H9 (cell line): ENCODE data around the gene CHCHD1. TPM values are rescaled to one million over a fixed set of nuclear protein-coding genes. Genes with fewer than 3 reads are reported as not detected.
A peak's percentile ranks its signal among the peaks of the same experiment; 100 is the strongest.

ENCODE experiments used
- DNase-seq: peaks from one replicate; pipeline ENCODE4 v3.0.0-alpha.2; 2017
- H2AFZ ChIP-seq: one replicate; pipeline ENCODE4 v1.6.1; 2013; ENCODE audit warnings: mild to moderate bottlenecking, low read length, control low read depth, moderate library complexity
- H2AK5ac ChIP-seq: 2 replicates; pipeline ENCODE4 v1.6.1; 2013; ENCODE audit warnings: low read length, control low read depth, mixed read lengths; ENCODE audit not compliant: insufficient read length
- H2BK120ac ChIP-seq: one replicate; pipeline ENCODE4 v1.6.1; 2013; ENCODE audit warnings: low read depth, mild to moderate bottlenecking, low read length, control low read depth, inconsistent platforms; ENCODE audit not compliant: poor library complexity, severe bottlenecking
- H2BK12ac ChIP-seq: 2 replicates; pipeline ENCODE4 v1.6.1; 2013; ENCODE audit warnings: low read length, control low read depth, mixed read lengths, low read depth; ENCODE audit not compliant: insufficient read length
- H2BK15ac ChIP-seq: 2 replicates; pipeline ENCODE4 v1.6.1; 2013; ENCODE audit warnings: low read depth, low read length, control low read depth
- H2BK20ac ChIP-seq: one replicate; pipeline ENCODE4 v1.6.1; 2013; ENCODE audit warnings: low read depth, mild to moderate bottlenecking, low read length, control low read depth, inconsistent platforms; ENCODE audit not compliant: poor library complexity, severe bottlenecking
- H2BK5ac ChIP-seq: 2 replicates; pipeline ENCODE4 v1.6.1; 2013; ENCODE audit warnings: low read length, control low read depth, mixed read lengths; ENCODE audit not compliant: insufficient read length
- H3K14ac ChIP-seq: 2 replicates; pipeline ENCODE4 v1.6.1; 2013; ENCODE audit warnings: low read length, control low read depth; ENCODE audit not compliant: insufficient read depth
- H3K18ac ChIP-seq: 2 replicates; pipeline ENCODE4 v1.6.1; 2013; ENCODE audit warnings: low read depth, mild to moderate bottlenecking, mixed read lengths, low read length, control low read depth; ENCODE audit not compliant: insufficient read length
- H3K23ac ChIP-seq: 2 replicates; pipeline ENCODE4 v1.6.1; 2013; ENCODE audit warnings: low read length, control low read depth, mixed read lengths, low read depth; ENCODE audit not compliant: insufficient read length
- H3K23me2 ChIP-seq: 2 replicates; pipeline ENCODE4 v1.6.1; 2013; ENCODE audit warnings: low read depth, mild to moderate bottlenecking, mixed read lengths, low read length, control low read depth; ENCODE audit not compliant: insufficient read length, poor library complexity, severe bottlenecking
- H3K27ac ChIP-seq: 2 replicates; pipeline ENCODE4 v1.5.1; 2013; ENCODE audit warnings: low read length, control low read depth, mixed read lengths, low read depth; ENCODE audit not compliant: insufficient read length
- H3K27me3 ChIP-seq: 2 replicates; pipeline ENCODE4 v1.6.1; 2013; ENCODE audit warnings: low read length, control low read depth, inconsistent platforms; ENCODE audit not compliant: insufficient read depth
- H3K4ac ChIP-seq: 2 replicates; pipeline ENCODE4 v1.6.1; 2013; ENCODE audit warnings: low read depth, mild to moderate bottlenecking, control low read depth, inconsistent platforms, low read length, moderate library complexity
- H3K4me1 ChIP-seq: 2 replicates; pipeline ENCODE4 v1.6.1; 2013; ENCODE audit warnings: low read length, control low read depth, inconsistent platforms; ENCODE audit not compliant: insufficient read depth
- H3K4me2 ChIP-seq: 2 replicates; pipeline ENCODE4 v1.6.1; 2013; ENCODE audit warnings: low read length, control low read depth, mixed read lengths; ENCODE audit not compliant: insufficient read length, insufficient read depth
- H3K56ac ChIP-seq: 2 replicates; pipeline ENCODE4 v1.6.1; 2013; ENCODE audit warnings: low read depth, mild to moderate bottlenecking, mixed read lengths, low read length, control low read depth; ENCODE audit not compliant: insufficient read length
- H3K79me1 ChIP-seq: 2 replicates; pipeline ENCODE4 v1.6.1; 2013; ENCODE audit warnings: low read depth, mild to moderate bottlenecking, moderate library complexity, low read length, control low read depth, inconsistent platforms; ENCODE audit not compliant: insufficient read depth, poor library complexity, severe bottlenecking
- H3K79me2 ChIP-seq: 2 replicates; pipeline ENCODE4 v1.6.1; 2013; ENCODE audit warnings: low read length, control low read depth, inconsistent platforms; ENCODE audit not compliant: insufficient read depth
- H3K9ac ChIP-seq: 2 replicates; pipeline ENCODE4 v1.6.1; 2013; ENCODE audit warnings: low read length, control low read depth, mixed read lengths; ENCODE audit not compliant: insufficient read length; ENCODE audit errors: extremely low read depth
- H3K9me3 ChIP-seq: one replicate; pipeline ENCODE4 v1.6.1; 2013; ENCODE audit warnings: low read depth, low read length, inconsistent platforms; ENCODE audit not compliant: control insufficient read depth
- H3T11ph ChIP-seq: one replicate; pipeline ENCODE4 v1.6.1; 2013; ENCODE audit warnings: mild to moderate bottlenecking, low read length, control low read depth, inconsistent platforms
- H4K20me1 ChIP-seq: one replicate; pipeline ENCODE4 v1.6.1; 2013; ENCODE audit not compliant: control insufficient read depth, insufficient read length, insufficient read depth
- H4K5ac ChIP-seq: 2 replicates; pipeline ENCODE4 v1.6.1; 2013; ENCODE audit warnings: low read depth, mild to moderate bottlenecking, mixed read lengths, low read length, control low read depth; ENCODE audit not compliant: insufficient read length
- H4K8ac ChIP-seq: replicated peaks from 2 replicates; pipeline ENCODE4 v1.6.1; 2013; ENCODE audit warnings: low read length, control low read depth, mixed read lengths, low read depth; ENCODE audit not compliant: insufficient read length
- H4K91ac ChIP-seq: 2 replicates; pipeline ENCODE4 v1.6.1; 2013; ENCODE audit warnings: low read depth, mild to moderate bottlenecking, moderate library complexity, mixed read lengths, low read length, control low read depth; ENCODE audit not compliant: insufficient read length
- H3K27ac Mint-ChIP-seq, 3 experiments: 2 replicates in 2 of 3; 3 replicates in 1 of 3; pipeline ENCODE4 v1.8.0; 2020 to 2021; ENCODE audit warnings: mixed read lengths in 3 of 3, mild to moderate bottlenecking in 1 of 3, moderate library complexity in 1 of 3
- H3K27me3 Mint-ChIP-seq: 2 replicates; pipeline ENCODE4 v1.8.0; 2021; ENCODE audit warnings: low read depth, mild to moderate bottlenecking, moderate library complexity, mixed read lengths
- H3K36me3 Mint-ChIP-seq, 3 experiments: 2 replicates in 2 of 3; 3 replicates in 1 of 3; pipeline ENCODE4 v1.8.0; 2020 to 2021; ENCODE audit warnings: low read depth in 3 of 3, mixed read lengths in 3 of 3; ENCODE audit not compliant: insufficient read depth in 1 of 3
- H3K4me1 Mint-ChIP-seq, 2 experiments: 2 replicates each; pipeline ENCODE4 v1.8.0; 2020; ENCODE audit warnings: mixed read lengths in 2 of 2
- H3K4me3 Mint-ChIP-seq, 2 experiments: 2 replicates in 1 of 2; 3 replicates in 1 of 2; pipeline ENCODE4 v1.8.0; 2020 to 2021; ENCODE audit warnings: mild to moderate bottlenecking in 2 of 2, mixed read lengths in 2 of 2, moderate library complexity in 1 of 2
- H3K9me3 Mint-ChIP-seq, 2 experiments: 2 replicates in 1 of 2; 3 replicates in 1 of 2; pipeline ENCODE4 v1.8.0; 2020; ENCODE audit warnings: mild to moderate bottlenecking in 2 of 2, mixed read lengths in 2 of 2, moderate library complexity in 1 of 2
- CTCF ChIP-seq: fragments of 200-600 bp; sonication (generic); conservative IDR thresholded peaks from 3 replicates; pipeline ENCODE4 v1.8.0; 2021; ENCODE audit warnings: antibody characterized with exemption, mild to moderate bottlenecking
- WGBS: extraction: QIAGEN DNeasy Blood & Tissue Kit; methylation state at CpG from one replicate; pipeline ENCODE4 v1.1.7; 2013; ENCODE audit warnings: missing lambda C conversion rate, low lambda C conversion rate, mixed read lengths; ENCODE audit not compliant: insufficient read length; ENCODE audit errors: extremely low coverage; 5-methylcytosine and 5-hydroxymethylcytosine counted together
- total RNA-seq: library from RNA; stranded (reverse); gene quantifications from 2 replicates; pipeline ENCODE4 v1.2.1, GENCODE V29; 2021

CHCHD1 gene
- total RNA-seq, 1 experiment from 2014 or later, result 45.9 TPM

- H2BK20ac ChIP-seq, result no peak overlapping the region
- H3K4me3 Mint-ChIP-seq, result no peak overlapping the region
- no peak overlapping the region for H3K14ac ChIP-seq
- no CpG with 5 or more reads among the region's 5 CpGs for WGBS
- no peak overlapping the region for H2BK12ac ChIP-seq
- H3K23me2 ChIP-seq, result no peaks in the 10 kb centered on the region
- no peak overlapping the region for H2BK15ac ChIP-seq
- no peak overlapping the region for H4K8ac ChIP-seq
- H3K27me3 ChIP-seq, result no peaks in the 10 kb centered on the region
- no peaks in the 10 kb centered on the region for H3K79me1 ChIP-seq
- no peaks in the 10 kb centered on the region for H3K4me1 ChIP-seq
- H2AK5ac ChIP-seq, result no peak overlapping the region
- H3K9me3 Mint-ChIP-seq, result no peaks in the 10 kb centered on the region
- no peak overlapping the region for H3T11ph ChIP-seq
- no peak overlapping the region for H2BK120ac ChIP-seq
- no peaks in the 10 kb centered on the region for H3K79me2 ChIP-seq
- H3K27ac ChIP-seq, result no peak overlapping the region
- H3K9ac ChIP-seq, result no peak overlapping the region
- no peaks in the 10 kb centered on the region for H4K20me1 ChIP-seq
- no peaks in the 10 kb centered on the region for H3K27me3 Mint-ChIP-seq
- H3K27ac Mint-ChIP-seq, result peak overlapping the region in 2 of 3 experiments; percentile 10 to 92; a peak in 1 of 7 replicates
- H3K4ac ChIP-seq, result no peak overlapping the region
- H3K4me2 ChIP-seq, result no peak overlapping the region
- H3K18ac ChIP-seq, result no peak overlapping the region
- peaks cover 20 to 61% (median 25%) of the 10 kb centered on the region in 3 experiments; a peak in 6 of 7 replicates for H3K36me3 Mint-ChIP-seq
- no peak overlapping the region for H3K23ac ChIP-seq
- no peak overlapping the region for H2AFZ ChIP-seq
- TF ChIP-seq CTCF, result no peak
- H3K9me3 ChIP-seq, result no peaks in the 10 kb centered on the region
- no peak overlapping the region for H2BK5ac ChIP-seq
- H3K56ac ChIP-seq, result no peak overlapping the region
- H4K91ac ChIP-seq, result no peak overlapping the region
- peaks cover 3 to 6% of the 10 kb centered on the region in 2 experiments for H3K4me1 Mint-ChIP-seq
- DNase-seq, result no peak
- H4K5ac ChIP-seq, result no peak overlapping the region
Measured at GRCh38 chr10:73817826-73818225, 36.0 kb downstream of the CHCHD1 start.
